ENCODE results near the gene CUL9.

DNA sequence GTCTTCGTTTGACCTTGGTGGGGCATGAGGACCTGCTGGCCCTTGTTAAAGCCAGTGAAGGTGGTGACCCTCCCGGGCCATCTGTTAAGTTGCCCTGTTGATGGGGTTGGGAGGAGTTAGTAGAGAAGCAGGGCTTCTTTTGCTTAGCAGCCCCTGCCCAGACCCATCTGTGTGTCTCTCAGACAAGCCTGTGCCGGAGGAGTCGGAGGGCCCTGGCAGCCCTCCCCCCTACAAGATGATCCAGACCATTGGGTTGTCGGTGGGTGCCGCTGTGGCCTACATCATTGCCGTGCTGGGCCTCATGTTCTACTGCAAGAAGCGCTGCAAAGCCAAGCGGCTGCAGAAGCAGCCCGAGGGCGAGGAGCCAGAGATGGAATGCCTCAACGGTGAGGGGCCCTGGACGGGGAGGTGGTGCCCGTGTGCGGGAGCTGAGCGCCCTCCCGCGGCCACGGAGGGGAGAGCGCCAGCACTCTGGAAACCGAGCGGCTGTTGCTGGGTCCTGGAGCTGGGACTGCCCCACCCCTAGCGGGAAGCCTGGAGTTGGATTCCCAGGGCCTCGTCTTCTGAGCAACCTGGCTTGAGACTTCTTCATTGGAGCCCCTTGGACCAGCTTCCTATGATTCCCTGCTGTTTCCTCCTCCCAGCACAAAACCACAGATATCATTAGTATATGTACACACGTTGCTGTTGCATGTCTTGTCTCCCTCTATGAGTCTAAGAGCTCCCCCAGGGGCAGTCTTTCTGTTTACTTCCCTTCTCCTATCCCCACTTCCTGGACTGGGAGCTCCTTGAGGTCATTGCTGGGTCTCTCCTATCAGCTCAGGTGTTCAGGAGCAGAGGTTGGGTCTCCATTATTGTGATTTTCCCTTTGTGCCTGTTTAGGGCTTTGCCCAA is 38.5 kb upstream of the CUL9 start:
- TF ChIP-seq POLR2A (IDR thresholded peaks at IDR 0.05; ENCODE audit: low read length): no peak
- TF ChIP-seq GATA1 (IDR thresholded peaks at IDR 0.05; ENCODE audit: low read depth, low read length): no peak

Data from erythroblast (primary cell).